Neutrophil (primary cell): Measurements from ENCODE around the gene GPC5.

Experiments
- H3K27ac ChIP-seq: fragments of 200-600 bp; sonication (generic); 2 replicates; pipeline ENCODE4 v1.5.1; 2016; ENCODE audit warnings: mild to moderate bottlenecking, moderate library complexity
- H3K27me3 ChIP-seq: fragments of 200-600 bp; sonication (generic); 2 replicates; pipeline ENCODE4 v1.6.0; 2016; ENCODE audit warnings: mild to moderate bottlenecking
- H3K36me3 ChIP-seq: fragments of 200-600 bp; sonication (generic); 2 replicates; pipeline ENCODE4 v1.5.1; 2017
- H3K4me1 ChIP-seq, 2 experiments: fragments of 200-600 bp in 1 of 2; sonication (generic) in 1 of 2; 1 replicate in 1 of 2; 2 replicates in 1 of 2; pipeline versions ENCODE4 v1.5.1 to v1.6.1; 2013 to 2016; ENCODE audit warnings: low read depth in 1 of 2, low read length in 1 of 2, mild to moderate bottlenecking in 1 of 2, moderate library complexity in 1 of 2; ENCODE audit not compliant: control insufficient read depth in 1 of 2, insufficient read depth in 1 of 2
- H3K4me3 ChIP-seq, 2 experiments: fragments of 200-600 bp in 1 of 2; sonication (generic) in 1 of 2; 1 replicate in 1 of 2; 2 replicates in 1 of 2; pipeline ENCODE4 v1.5.1; 2013 to 2016; ENCODE audit warnings: low read depth in 1 of 2, low read length in 1 of 2, mild to moderate bottlenecking in 1 of 2, moderate library complexity in 1 of 2
- H3K9me3 ChIP-seq: fragments of 200-600 bp; sonication (generic); 2 replicates; pipeline ENCODE4 v1.5.1; 2016
- TF ChIP-seq, protein P1 (sequence below): fragments of 200-600 bp; sonication (generic); IDR thresholded peaks from 2 replicates; pipeline ENCODE4 v1.5.1; 2016; ENCODE audit warnings: antibody characterized with exemption

GPC5 gene

DNA sequence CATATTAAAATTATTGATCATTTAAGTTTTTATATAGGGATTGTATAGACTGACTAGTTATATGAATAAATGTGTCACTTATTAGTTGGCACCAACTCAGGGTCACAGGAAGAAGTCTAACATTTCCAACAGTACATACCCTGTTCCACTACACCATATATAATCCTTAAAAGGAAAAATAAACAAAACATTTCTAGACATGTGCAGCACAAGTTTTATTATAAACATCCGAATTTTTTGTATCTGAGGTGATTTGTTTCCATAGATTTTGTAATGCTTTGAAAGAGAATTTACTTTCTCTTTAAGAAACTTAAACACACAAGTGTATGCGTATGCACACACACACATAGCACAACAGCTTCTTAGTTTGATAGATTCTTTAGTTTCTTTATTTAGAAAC lies 1409.5 kb downstream of the GPC5 start:
- H3K27ac ChIP-seq = no peak overlapping the region
- no peaks in the 10 kb centered on the region for H3K4me1 ChIP-seq
- H3K36me3 ChIP-seq = no peaks in the 10 kb centered on the region
- H3K27me3 ChIP-seq = no peaks in the 10 kb centered on the region
- no peaks in the 10 kb centered on the region for H3K9me3 ChIP-seq
- TF ChIP-seq, protein P1, sequence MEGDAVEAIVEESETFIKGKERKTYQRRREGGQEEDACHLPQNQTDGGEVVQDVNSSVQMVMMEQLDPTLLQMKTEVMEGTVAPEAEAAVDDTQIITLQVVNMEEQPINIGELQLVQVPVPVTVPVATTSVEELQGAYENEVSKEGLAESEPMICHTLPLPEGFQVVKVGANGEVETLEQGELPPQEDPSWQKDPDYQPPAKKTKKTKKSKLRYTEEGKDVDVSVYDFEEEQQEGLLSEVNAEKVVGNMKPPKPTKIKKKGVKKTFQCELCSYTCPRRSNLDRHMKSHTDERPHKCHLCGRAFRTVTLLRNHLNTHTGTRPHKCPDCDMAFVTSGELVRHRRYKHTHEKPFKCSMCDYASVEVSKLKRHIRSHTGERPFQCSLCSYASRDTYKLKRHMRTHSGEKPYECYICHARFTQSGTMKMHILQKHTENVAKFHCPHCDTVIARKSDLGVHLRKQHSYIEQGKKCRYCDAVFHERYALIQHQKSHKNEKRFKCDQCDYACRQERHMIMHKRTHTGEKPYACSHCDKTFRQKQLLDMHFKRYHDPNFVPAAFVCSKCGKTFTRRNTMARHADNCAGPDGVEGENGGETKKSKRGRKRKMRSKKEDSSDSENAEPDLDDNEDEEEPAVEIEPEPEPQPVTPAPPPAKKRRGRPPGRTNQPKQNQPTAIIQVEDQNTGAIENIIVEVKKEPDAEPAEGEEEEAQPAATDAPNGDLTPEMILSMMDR = no peak
- H3K4me3 ChIP-seq = no peak overlapping the region

DNA sequence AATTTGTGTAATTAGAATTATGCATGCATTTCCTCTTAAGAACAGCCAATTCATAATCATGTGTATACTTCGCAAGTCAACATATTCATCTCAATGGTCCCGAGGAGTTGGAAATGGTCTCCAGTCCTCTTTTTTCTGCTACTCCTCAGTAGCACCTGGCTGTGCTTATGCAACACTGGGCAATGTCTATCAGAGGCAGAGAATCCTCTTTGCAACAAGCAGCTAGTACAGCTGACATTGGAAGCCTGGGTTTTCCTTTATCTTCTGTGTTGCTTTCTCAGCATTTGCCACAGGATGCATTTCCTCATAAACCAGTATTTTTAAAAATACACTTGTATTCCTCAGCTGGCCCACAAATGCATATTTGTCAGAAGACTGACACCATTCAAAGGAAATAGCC lies 1422.9 kb downstream of the GPC5 start:
- Histone ChIP-seq H3K27me3 (no peaks in the 10 kb centered on the region), H3K4me3 (no peak overlapping the region), H3K4me1 (no peaks in the 10 kb centered on the region), H3K27ac (no peak overlapping the region), H3K9me3 (no peaks in the 10 kb centered on the region), H3K36me3 (no peaks in the 10 kb centered on the region)
- TF ChIP-seq, protein P1 = no peak

DNA sequence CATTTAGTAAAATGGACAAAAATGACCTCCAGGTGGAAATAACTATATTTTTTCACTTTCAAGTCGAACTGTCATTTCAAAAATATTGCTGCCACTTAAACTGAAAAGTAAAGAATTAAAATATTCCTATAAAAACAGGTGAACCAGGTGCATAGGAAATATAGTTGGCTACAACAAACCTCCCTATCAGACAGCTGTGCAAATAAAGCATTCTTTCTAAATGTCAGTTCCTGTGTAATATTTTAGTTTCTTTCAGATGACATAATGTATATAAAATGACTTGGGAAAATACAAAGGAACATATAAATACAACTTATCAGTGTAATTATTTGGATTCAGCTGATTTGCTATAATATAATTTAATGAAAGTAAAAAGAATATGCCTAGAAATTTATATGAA lies 1424.6 kb downstream of the GPC5 start:
- TF ChIP-seq, protein P1 = no peak

DNA sequence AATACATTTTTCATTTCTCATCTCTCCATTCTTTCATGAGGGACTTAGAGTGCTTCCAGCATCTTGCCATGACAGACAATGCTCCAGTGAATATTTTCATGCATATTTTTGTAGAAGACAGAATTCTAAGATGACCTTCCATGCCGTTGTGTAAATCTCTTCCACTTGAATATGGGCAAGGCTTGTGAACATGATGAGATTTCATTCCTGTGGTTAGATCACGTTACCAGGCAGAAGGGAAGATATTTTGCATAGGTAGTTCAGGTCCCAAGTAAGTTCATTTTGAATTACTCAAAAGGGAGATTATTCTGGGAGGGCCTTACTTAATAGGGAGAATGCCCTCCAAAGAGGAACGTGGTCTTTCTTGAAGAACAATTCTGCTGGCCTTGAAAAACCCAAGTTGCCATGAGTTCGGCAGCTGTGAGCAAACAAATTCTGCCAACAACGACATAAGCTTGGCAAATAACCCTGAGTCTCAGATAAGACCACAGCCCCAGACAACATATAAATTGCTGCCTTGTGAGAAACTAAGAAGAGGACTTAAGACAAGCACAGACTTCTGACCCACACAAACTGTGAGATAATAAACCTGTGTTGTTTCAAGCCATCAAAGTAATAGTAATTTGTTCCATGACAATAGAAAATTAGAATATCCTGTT lies 1427.6 kb downstream of the GPC5 start:
- Histone ChIP-seq H3K36me3 (no peaks in the 10 kb centered on the region), H3K27me3 (no peaks in the 10 kb centered on the region), H3K4me3 (no peak overlapping the region), H3K4me1 (no peaks in the 10 kb centered on the region), H3K27ac (no peak overlapping the region), H3K9me3 (no peaks in the 10 kb centered on the region)
- TF ChIP-seq, protein P1 = no peak

More for the DNA sequence above, 1424.6 kb downstream of the GPC5 start:
- Histone ChIP-seq H3K9me3 (no peaks in the 10 kb centered on the region), H3K4me3 (no peak overlapping the region), H3K4me1 (no peaks in the 10 kb centered on the region), H3K27me3 (no peaks in the 10 kb centered on the region), H3K27ac (no peak overlapping the region), H3K36me3 (no peaks in the 10 kb centered on the region)

DNA sequence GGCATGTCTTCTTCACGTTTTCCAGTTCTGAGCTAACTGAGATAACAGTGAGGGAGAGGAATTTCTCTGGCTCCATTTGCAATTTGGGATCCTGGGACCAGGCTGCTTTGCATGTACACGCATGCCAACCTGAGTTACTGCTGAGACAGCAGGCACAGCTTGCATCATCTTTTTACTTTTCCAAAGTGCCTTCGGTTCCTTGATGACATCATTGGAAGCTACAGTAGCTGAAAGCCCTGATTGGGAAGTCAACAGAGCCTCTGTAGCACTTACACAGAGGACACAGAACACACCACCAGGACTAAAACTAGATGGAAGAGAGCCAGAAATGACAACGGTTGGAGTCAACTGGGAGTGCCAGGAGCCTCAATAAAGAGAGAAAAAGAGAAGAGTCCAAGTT lies 1429.1 kb downstream of the GPC5 start:
- Histone ChIP-seq H3K27me3 (no peaks in the 10 kb centered on the region), H3K4me1 (no peaks in the 10 kb centered on the region), H3K9me3 (no peaks in the 10 kb centered on the region), H3K36me3 (no peaks in the 10 kb centered on the region), H3K4me3 (no peak overlapping the region), H3K27ac (no peak overlapping the region)
- TF ChIP-seq, protein P1 = no peak

DNA sequence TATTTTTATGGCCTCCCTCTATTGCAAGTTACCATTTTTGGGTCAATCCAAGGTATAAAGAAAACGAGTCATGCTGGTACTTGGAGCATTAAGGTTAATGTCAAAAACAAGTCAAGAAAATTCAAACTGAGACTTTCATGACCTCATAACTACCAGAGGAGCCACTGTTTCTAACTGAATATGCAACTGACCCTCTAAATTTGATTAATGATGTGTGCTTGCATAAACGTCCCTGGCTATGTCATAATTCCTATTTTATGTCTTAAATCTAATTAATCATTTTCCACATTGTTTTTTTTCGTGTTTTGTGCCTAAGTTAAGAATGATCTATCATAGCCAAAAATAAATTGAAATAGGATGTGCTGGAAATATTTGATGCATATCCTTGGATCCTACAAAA lies 1431.5 kb downstream of the GPC5 start:
- no peaks in the 10 kb centered on the region for H3K4me1 ChIP-seq
- H3K27me3 ChIP-seq = no peaks in the 10 kb centered on the region
- H3K9me3 ChIP-seq = no peaks in the 10 kb centered on the region
- no peak overlapping the region for H3K4me3 ChIP-seq
- H3K36me3 ChIP-seq = no peaks in the 10 kb centered on the region
- TF ChIP-seq, protein P1 = no peak
- H3K27ac ChIP-seq = no peak overlapping the region
